HG03571 (cell line): ENCODE results near the gene GCK.

Source experiments
- ATAC-seq: cut with Tn5 transposase; IDR thresholded peaks from one replicate; pipeline ENCODE4 v1.9.1; 2021; ENCODE audit not compliant: unreplicated experiment

The GCK gene

GRCh38 chr7:44120395-44120794 is 68.8 kb downstream of the GCK start:
- no peak for ATAC-seq

DNA sequence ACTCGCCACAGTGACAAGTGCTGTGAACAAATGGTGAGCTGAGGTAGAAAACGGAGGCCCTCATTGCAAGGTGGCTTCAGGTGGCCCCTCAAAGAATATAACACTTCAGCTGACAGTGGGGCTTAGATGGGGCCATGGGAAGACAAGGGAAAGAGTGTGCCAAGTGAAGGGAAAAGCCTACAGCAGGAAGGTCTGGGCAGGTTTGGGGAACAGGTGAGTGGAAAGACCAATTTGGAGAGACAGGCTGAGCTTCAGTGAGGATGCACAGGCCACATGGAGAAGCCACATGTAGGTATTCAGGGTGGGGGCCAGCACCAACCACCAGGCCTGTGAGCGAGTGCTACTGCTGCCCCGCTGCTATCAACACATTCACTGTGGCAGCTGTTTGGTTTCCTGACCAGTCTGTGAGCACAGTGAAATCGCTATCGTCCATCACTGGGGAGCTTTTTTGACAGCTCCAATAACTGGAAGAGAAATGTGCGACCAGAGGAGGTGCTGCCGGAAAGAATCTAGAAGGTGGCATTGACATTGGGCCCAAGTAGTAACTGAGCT is 69.3 kb downstream of the GCK start:
- no peak for ATAC-seq

- ATAC-seq = no peak
These were observed 71.3 kb downstream of the GCK start for GRCh38 chr7:44117801-44118429.

DNA sequence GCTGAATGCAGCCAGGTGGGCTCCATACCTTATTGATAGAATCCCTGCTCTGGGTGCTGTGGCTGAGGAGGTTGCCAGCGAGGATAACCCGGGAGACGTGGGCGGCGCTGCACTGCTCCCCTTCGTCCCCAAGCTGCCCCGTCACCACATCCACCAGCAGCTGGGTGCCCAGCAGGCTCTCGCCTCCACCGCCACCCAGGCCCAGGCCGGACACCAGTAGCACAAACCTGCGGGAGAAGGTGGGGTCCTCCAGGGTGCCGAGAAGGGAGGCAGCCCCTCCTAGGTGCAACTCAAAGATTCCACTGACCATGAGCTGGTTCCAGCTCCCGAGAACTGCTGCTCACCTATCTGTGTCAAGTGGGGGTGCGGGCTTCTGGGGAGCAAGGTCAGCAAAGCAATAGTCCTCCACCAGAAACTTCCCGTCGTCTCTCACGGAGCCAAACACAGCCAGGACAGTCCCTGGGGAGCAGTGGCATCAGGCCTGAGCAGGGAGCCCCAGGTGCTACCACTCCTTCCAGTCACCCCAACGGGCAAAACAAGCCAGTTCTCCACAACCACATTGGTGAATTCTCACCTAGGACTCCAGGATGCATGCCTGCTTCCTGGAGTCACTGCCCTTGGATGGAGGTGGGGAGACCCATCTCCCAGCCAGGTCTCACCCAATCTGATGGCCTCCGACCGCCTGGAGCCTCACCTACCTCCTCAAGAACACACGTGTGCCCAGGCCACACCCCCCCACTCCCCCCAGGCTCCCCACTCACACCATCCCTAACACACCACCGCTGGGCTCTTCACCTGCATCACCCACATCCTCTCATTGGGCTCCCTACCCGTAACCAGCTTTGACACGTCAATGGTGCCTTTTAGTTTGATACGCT is 72.2 kb downstream of the GCK start:
- ATAC-seq = no peak

DNA sequence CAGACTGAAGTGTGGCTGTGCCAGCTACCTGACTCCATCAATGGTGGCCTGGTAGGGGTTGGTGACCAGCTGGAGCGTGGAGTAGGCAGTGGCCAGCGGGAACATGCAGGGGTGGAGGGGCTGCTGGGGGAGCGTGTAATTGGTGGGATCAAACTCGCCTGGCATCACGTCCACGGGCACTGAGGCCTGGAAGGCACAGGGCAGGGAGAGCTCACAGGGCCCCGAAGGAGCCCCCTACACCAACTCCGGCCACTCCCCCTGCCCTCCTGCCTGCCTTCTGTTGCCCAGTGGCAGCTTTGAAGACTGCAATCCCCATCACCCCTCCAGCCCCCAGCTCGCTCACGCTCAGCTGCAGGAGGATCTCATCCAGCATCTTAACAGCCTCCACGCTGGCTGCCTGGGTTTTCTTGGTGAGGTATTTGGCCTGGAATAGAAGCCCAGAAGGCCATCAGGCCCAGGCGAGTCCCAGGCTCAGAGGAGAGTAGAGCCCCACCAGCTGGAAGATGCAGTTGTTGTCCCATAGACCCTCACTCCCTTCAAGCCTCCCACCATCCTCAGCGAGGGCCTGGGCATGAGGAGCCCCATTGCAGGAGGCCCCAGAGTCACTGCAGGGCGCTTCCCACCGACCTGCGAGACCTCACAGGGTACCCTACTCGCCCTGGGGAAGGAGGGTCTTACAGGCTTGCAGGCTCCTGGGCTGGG is 73.0 kb downstream of the GCK start:
- no peak for ATAC-seq

- no peak for ATAC-seq
These were observed 74.5 kb downstream of the GCK start for GRCh38 chr7:44114586-44115310.

- ATAC-seq = no peak
These were observed 75.4 kb downstream of the GCK start for GRCh38 chr7:44113764-44114354.

DNA sequence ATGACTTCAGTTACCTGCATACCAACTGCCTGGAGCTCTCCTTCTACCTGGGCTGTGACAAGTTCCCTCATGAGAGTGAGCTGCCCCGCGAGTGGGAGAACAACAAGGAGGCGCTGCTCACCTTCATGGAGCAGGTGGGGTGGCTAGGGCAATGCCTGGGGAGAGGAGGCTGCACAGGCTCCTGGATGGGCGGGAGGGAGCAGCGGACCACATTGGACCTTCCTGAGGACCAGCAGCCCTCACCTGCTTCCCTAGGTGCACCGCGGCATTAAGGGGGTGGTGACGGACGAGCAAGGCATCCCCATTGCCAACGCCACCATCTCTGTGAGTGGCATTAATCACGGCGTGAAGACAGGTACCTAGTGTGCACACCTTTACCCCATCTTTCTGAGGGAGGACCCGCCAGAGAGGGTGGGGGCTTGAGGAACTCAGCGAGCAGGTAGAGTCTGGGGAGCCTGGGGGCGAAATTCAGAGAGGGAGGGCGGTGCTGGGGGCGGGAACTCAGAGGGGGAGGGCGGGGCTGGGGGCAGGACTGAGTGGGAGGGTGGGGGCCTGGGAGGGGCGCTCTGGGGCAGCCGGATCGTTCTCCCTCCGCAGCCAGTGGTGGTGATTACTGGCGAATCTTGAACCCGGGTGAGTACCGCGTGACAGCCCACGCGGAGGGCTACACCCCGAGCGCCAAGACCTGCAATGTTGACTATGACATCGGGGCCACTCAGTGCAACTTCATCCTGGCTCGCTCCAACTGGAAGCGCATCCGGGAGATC is 76.1 kb downstream of the GCK start:
- no peak for ATAC-seq

DNA sequence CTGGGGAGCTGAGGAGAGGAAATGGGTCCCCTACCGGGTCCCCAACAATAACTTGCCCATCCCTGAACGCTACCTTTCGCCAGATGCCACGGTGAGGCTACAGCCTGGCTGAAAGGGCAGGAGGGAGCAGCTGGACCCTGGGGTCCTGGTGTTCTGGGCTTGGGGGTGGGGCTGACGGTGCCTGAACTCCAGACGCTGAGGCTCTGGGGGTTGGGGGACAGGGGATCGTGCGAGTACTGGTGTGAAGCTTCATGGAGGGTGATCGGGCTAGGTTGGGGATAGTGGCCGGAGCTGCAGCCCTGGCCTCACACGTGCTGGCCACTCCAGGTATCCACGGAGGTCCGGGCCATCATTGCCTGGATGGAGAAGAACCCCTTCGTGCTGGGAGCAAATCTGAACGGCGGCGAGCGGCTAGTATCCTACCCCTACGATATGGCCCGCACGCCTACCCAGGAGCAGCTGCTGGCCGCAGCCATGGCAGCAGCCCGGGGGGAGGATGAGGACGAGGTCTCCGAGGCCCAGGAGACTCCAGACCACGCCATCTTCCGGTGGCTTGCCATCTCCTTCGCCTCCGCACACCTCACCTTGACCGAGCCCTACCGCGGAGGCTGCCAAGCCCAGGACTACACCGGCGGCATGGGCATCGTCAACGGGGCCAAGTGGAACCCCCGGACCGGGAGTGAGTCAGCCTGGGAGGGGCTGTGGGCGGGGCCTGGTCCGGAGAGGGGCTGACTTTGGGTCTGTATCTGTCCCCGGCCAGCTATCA is 76.8 kb downstream of the GCK start:
- ATAC-seq = no peak

DNA sequence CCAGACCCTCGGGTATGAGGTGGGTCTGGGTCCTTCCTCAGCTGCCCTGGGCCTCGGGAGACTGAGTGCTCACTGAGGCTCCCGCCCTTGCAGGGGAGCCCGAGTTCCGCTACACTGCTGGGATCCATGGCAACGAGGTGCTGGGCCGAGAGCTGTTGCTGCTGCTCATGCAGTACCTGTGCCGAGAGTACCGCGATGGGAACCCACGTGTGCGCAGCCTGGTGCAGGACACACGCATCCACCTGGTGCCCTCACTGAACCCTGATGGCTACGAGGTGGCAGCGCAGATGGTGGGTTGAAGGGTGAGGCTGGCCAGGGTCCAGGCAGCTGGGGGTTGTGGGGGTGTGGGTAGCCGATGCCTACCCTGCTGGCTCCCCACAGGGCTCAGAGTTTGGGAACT is 77.5 kb downstream of the GCK start:
- ATAC-seq = no peak

DNA sequence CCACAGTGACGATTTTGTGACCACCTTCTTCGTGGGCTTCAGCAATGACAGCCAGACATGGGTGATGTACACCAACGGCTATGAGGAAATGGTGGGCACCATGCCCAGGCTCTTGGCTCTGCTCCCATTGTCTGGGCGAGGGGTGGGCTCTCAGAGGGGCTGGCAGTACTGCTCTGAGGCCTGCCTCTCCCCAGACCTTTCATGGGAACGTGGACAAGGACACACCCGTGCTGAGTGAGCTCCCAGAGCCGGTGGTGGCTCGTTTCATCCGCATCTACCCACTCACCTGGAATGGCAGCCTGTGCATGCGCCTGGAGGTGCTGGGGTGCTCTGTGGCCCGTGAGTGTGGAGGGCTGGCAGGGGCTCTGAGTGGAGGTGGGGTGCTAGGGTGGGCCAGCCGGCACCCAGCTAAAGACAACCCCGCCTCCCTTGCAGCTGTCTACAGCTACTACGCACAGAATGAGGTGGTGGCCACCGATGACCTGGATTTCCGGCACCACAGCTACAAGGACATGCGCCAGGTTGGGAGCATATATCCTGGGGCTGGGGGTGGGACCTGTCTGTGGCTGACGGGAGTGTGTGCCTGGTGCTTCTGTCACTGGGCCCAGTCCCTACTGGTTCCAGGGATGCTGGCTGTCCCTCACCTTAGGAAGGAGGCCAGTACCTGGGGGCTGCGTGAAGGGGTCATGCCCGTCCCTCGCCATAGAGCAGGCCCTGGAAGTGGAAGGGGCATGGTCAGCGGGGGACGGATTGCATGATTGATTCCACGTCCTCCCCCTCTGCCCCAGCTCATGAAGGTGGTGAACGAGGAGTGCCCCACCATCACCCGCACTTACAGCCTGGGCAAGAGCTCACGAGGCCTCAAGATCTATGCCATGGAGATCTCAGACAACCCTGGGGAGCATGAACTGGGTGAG is 78.3 kb downstream of the GCK start:
- no peak for ATAC-seq

DNA sequence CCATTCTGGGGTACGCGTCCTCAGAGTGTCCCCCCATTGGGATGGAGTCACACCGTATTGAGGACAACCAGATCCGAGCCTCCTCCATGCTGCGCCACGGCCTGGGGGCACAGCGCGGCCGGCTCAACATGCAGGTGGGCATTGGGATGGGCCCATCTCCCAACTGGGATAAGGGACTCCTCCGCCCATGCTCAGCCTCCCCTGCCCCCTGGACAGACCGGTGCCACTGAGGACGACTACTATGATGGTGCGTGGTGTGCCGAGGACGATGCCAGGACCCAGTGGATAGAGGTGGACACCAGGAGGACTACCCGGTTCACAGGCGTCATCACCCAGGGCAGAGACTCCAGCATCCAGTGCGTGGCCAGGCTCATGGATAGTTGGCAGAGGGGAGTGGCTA is 79.2 kb downstream of the GCK start:
- no peak for ATAC-seq

GRCh38 chr7:44108768-44109750 is 80.2 kb downstream of the GCK start:
- ATAC-seq = no peak

DNA sequence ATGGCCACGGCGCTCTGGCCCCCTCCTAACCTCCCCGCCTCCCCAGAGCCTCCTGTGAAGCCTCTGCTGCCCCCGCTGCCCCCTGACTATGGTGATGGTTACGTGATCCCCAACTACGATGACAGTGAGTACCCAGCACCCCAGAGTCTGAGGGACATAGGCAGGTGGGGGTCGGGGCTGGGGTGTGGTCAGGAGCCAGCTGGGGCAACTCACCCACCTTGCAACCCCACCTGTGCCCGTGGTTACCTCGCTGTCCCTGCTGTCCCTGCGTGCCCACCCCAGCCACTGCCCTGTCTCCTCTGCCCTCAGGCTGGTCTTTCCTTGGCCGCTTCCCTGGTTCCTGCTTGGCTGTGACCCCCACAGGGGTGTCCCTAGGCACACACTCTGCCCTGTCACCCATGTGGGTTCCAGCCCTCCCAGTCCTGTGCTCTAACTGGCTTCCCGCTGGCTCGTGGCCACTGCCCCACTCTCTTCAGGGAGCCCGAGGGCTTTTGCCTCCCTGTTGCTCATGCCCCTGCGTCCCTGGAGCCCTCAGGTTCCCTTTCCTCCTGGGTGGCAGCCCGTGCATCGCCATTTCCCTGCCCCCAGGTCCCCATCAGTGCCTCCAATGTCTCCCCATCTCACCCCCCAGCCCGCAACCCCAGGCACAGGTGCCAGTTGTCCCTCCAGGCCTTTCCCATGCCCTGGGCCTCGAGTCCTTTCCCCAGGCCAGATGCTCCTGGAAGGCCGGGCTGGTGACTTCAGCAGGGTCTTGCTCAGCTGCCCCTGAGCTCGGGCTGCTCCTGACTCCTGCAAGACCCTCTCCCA is 81.1 kb downstream of the GCK start:
- ATAC-seq = no peak

GRCh38 chr7:44107116-44107960 is 81.9 kb downstream of the GCK start:
- ATAC-seq = no peak
